DMS114 treated with DMSO at 0.1 percent for 48 hours (cell line): ENCODE measurements around the gene CNTNAP2.
A peak's percentile ranks its signal among the peaks of the same experiment; 100 is the strongest.
"Not testable (repeated sequence)": the region's sequence is repeated elsewhere in the genome, so short reads cannot be mapped to it uniquely, and the experiment has no call there.

ENCODE experiments used
- DNase-seq: peaks from one replicate; lab custom pipeline; 2025; ENCODE audit not compliant: unreplicated experiment; lab: John Stamatoyannopoulos, UW

Gene CNTNAP2

DNA sequence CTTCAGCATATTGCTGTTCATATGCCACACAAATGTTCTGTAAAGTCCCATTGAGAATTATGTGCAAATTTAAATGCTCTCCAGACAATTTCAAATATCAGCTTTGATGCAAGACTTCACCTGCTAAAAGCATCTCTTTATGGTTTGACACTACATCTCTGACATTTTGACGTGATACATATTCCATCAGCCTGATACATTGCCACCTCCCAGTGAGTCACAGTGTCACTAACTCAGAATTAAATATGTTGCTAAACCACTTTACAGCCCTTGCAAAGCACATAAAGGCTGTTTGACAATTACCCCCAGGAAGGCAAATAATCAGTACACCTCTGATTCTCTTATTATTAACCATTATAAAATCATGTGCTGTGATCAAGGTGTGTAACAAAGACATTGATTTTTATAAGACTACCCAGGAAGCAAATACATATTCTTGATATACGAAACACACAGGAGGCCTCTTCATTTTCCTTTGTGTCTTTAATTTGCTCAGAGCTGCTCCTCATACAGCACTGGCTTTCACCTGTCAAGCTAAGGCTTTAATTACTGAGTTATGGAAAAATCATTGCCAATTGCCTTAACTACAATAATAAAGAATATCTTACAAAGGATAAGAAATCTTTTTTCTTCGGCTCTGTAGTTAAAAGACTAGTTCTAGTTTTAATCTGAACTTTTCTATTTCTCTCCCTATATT is 1926.5 kb downstream of the CNTNAP2 start:
- DNase-seq, result no peak

DNA sequence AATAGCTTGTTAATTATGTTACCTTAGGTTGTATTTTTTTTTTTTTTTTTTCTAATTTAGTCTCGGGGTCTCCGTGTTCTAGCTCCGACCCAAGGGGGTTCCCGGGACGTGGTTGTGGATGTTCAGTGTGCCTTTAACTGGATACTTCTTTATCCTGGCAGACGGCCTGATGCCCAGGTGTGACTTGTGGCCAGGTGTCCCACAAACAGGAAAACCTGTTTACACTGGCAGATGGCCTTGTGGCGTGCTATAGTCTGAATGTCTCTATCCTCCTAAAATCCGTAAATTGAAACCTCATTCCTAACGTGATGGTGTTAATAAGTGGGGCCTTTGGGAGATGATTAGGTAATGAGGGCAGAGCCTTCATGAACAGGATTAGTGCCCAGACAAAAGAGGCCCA is 1927.6 kb downstream of the CNTNAP2 start:
- DNase-seq, result no peak

DNA sequence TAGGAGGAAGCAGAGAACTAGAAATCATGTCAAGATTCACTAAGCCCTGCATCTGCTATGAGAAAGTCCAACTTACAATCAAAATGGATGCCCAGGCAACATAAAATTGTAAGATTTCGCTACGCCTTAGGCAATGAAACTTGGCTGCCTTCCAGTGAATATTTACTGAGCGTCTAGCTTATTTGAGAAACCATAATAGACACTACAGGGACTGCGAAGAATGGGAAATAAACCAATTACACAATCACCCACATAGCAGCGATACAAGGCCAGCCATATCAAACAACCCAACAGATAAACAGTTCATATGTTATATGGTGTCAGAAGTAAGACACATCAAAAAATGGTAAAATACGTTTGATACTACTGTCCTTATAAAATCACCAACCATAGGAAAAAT is 1928.9 kb downstream of the CNTNAP2 start:
- DNase-seq, result no peak

DNA sequence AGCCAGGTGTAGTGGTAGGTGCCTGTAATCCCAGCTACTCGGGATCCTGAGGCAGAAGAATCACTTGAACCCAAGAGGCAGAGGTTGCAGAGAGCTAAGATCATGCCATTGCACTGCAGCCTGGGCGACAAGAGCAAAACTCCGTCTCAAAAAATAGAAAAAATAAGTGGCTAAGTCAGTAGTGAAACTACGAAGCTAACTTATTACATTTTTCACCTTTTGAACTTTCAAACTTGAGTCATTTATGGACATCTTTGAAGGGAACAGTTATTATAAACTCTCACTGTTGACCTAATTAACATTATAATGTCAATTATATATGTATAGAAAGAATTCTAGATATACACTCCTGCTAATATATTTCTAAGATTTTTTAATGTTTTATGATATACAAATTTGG is 1932.5 kb downstream of the CNTNAP2 start:
- DNase-seq, result no peak

DNA sequence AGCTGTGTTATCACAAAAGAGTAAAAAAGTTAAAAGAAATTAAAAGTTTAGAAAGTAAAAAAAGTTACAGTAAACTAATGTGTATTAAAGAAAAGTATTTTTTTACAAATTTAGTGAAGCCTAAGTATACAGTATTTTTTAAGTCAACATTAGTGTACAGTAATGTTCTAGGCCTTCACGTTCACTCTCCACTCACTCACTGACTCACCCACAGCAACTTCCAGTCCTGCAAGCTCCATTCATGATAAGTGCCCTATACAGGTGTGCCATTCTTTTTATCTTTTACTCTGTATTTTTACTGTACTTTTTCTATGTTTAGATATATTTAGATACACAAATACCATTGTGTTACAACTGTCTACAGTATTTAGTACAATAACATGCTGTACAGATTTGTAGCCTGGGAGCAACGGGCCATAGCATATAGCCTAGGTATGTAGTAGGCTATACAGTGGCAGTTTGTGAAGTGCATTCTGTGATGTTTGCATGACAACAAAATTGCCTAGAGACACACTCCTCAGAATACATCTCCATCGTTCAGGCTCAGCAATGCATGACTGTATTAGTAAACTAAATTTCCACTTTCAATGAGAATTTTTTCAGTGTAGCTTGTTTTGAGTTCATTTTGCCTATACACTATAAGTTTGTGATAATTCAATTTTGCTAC is 1934.0 kb downstream of the CNTNAP2 start:
- DNase-seq, result no peak

DNA sequence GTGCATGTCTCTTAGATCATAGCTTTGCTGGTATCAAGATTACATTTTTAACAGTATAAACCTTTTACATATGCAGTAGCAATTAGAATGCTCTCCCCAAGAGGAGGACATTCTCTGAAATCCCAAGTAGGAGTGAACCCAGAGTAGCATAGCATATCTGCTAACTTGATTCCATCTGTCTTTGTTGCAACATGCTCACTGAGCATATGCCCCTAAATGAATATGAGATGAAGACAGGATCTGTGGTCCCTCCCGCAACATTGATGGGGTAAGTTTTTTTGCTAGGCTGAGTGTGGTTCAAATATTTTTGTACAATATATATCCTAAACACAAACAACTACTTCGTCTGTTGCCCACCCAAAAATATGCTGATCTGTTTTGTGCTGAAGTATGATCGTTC is 1939.8 kb downstream of the CNTNAP2 start:
- DNase-seq, result no peak

DNA sequence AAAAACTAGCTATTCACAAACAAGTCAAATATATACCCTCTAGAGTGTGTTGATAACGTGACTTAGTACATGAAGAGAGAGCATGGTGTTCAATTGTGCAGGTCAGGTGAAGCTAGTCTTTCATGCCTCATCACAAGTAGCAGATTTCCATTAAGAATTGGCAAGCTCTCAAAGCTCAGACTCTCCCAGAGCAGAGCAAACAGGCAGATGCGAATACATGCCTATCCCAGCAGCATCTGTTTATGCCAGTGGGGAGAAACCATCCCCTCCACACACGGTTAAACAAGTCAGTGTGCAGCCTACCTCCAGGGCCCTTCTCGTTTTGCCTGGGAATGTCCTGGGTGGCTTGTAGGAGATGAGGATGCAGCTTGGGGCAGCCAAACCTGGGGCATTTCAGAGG is 1941.5 kb downstream of the CNTNAP2 start:
- DNase-seq, result no peak

DNA sequence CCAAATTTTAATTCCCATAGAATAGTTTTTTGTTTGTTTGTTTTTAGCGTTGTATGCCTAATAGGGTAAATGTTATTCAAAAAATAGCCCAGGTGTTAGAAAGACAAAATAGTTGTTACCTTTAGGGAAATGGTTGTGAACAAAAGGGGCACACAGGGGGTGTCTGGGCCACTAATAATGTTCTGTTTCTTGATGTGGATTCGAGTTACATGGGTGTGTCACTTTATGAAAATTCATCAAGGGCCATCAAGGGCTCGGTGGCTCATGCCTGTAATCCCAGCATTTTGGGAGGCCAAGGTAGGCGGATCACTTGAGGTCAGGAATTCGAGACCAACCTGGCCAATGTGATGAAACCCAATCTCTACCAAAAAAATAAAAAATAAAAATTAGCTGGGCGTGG is 1942.2 kb downstream of the CNTNAP2 start:
- DNase-seq, result no peak

DNA sequence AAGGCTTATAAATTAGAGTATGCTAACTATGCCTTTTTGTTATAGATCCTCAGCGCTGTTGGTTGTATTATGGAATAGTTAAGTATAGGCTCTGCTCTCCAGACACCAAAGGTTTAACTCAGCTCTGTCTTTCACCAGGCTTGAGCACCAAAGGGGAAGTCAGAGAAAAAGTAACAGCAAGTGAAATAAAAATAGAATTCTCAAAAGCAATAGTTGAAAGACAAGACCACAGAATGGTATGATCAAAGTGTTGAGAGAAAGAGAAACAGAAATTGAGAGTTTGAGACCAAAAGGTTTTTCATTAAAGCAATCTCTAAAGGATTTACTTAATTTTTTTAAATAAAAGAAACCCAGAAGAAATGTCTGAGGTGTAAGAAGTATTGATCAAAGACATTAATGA is 1944.1 kb downstream of the CNTNAP2 start:
- no peak for DNase-seq

DNA sequence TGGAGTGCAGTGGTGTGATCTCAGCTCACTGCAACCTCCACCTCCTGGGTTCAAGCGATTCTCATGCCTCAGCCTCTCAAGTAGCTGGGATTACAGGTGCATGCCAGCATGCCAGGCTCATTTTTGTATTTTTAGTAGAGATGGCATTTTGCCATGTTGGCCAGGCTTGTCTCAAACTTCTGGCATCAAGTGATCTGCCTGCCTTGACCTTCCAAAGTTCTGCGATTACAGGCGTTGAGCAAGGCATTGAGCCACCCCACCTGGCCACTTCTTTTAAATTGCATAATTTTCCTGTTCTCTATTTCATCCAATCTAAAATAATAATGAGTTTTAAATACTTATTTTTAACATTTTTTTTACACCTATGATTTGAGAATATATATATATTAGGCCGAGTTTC is 1961.5 kb downstream of the CNTNAP2 start:
- not testable (repeated sequence) for DNase-seq

DNA sequence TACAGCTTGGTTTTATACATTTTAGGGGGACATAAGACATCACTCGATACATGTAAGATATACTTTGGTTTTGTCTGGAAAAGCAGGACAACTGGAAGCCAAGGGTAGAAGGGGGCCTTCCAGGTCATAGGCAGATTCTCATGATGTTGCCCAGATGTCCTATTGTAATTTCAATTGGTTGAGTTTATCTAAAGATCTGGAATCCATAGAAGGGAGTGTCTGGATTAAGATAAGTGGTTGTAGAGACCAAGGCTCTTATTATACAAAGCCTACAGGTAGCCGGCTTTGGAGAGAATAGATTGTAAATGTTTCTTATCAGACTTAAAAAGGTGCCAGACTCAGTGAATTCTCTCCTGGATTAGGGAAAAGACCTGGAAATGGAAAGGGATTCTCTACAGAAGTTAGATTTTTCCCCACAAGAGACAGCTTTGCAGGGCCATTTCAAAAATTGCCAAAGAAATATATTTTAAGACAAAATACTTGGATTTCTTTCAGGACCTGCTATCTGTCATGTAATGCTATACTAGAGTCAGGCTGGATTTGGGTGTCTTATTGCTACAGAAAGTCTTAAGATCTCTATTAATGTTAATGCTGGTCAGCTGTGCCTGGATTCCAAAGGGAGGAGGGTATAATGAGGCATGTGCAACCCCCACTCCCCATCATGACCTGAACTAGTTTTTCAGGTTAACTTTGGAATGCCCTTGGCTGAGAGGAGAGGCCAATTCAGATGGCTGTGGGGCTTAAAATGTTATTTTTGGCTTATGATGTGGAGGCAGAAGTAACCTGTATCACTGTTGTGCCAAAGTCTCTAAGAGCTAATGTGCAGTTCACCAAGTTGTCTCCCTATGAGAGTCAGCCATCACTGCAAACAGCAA is 1962.8 kb downstream of the CNTNAP2 start:
- DNase-seq, result no peak

DNA sequence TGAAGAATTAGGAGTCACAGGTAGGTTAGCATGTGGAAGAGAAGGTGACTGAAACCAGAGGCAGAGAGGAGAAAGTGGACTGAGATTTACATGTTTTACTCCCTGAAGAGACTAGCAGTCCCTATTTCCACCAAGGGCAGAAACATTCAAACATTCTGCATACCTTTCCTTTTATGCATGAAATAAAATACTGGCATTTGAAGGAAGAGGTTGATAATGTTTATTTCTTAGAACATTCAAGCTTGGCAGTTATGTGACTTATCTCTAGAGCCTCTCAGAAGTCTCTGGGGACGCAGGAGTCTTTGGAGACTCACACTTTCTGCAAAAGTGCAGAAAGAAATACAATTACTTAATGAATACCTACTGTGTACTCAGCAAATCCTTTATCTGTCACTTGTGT is 1966.8 kb downstream of the CNTNAP2 start:
- no peak for DNase-seq

DNA sequence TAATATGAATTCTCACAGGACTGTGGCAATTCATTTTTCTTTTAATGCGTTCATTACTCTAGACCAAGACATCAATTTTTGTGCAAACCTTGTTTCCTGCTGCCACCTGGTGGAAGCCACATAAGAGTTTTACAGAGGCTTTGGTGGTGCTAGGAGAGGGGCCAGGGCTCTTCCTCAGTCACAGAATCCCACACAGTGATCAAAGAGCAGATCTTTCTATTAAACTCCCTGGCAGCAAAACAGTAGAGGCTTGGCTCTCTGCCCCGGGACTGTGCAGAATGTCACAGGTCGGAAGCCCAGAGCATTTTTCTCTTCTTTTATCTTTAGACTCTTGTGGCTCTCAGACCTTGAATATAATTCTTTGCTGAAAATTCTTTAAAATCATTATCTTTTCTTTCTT is 1967.5 kb downstream of the CNTNAP2 start:
- DNase-seq, result peak; percentile 25

DNA sequence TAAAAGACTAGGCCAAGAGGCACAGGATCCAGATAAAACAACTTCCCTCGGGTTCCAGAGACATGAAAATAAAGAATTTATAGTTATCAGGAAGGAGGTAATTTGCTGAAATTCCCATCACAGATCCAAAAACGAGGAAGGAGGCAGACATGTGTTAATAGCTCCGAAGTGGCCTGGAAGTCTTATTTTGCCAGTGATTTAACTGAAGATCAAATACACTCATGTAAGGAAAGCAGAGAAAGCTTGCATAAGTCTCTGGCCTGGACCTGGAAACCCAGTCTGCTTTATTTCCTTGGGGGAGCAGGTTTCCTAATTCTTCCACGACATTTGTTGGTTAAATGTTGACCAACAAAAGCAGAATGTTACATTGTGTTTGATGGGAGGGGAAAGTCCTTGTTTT is 1975.3 kb downstream of the CNTNAP2 start:
- no peak for DNase-seq

DNA sequence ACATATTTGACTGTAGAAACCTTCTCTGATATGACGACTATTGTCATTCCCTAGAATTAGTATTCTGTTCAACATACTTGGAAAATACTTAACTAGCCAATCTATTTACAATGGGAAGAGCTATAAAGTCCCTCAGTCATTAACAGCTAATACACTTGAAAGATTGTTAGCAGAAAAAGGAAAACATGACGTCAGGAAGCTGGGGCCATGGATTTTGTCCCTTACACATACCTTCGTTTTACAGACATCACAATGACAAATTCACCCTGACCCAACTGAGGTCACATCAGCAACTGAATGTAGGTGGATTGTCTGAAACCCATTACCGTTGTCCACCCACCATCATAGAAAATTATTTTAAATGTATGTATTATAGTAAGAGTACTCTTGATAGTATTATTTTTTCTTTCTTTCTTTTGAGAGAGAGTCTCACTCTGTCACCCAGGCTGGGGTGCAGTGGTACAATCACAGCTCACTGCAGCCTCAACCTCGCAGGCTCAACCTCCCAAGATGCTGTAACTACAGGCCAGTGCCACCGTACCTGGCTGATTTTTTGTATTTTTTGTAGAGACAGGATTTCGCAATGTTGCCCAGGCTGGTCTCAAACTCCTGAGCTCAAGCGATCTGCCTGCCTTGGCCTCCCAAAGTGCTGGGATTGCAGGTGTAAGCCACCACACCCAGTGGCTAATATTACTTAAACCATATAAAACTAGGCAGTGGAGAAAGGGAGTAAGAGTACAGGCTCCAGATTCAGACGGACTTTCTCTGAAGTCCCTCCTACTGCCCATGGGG is 1977.0 kb downstream of the CNTNAP2 start:
- DNase-seq, result no peak

DNA sequence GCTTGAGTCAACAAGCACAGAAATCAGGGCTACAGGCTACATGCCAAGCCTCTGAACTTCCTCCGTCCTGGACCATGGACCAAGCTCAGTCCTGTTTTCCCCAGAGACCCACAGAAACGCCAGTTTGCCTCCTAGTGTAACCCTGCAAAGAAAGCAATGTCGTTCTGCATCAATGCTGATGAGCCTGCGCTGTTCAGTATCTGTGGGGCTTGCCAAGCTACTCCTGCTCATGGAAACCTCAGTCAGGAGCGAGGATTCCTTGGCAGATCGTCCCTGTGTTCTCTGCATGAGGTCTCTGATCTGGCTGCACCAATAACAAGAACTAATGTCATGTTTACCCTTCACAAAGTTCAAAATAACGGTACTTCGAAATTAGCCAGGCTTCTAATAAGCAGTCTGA is 1978.5 kb downstream of the CNTNAP2 start:
- no peak for DNase-seq

DNA sequence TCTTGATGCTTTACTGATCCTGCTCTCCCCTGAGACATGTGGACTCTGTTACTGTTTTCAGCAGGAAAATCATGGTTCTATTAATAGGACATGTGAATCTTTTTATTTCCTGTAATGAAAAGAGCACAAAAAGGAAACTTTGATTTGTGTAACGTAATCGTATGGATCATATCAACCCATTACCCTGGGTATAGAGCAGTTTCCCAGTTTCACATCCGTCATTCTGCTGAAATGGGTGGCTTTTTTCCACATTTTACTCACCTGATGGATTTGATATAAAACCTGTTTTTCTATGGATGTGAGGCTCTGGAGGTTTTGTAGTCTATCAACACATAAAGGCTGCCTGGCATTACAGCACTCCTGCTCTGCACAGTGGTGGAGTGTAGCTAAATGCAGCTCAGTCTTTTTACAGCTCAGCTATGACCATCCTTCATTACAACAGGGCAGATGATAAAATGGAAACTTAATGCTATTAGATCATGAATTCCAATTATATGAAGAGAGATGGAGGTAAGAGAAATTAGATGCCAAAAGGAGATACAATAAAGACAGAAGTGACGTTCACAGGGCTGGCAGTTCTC is 1987.6 kb downstream of the CNTNAP2 start:
- no peak for DNase-seq

DNA sequence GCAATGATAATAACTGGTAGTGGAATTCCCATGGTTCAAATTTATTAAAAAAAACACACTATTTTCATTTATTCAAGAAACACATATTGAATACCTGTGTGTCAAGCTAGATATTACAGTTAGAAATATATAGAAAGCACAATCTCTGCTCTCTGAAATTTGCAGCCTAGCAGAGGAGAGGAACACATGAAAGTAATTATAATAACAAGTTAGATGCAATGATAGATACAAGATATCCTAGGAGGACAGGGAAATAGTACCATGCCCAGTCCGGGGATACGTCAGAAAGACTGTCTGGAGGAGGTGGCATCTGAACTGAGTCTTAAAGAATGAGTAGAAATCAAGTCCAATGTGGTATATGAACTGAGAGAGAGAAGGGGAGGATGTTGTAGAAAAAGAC is 1988.3 kb downstream of the CNTNAP2 start:
- DNase-seq, result no peak

DNA sequence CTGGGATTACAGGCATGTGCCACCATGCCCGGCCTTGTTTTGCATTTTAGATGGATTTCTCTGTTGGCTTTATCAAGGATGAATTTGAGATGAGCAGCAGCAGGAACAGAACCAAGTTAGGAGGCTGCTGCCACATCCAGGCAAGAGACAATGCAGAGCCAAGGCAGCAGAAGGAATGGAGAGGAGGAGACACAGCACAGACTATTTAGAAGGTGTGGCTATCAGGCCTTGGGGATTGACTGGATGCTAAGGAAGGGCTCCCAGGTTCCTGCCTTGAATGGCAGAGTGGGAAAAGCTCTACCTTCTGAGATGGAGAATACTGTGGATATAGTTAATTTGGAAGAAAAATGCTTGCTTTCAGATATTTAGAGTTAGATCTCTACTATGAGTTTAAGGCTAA is 1989.3 kb downstream of the CNTNAP2 start:
- DNase-seq, result no peak

DNA sequence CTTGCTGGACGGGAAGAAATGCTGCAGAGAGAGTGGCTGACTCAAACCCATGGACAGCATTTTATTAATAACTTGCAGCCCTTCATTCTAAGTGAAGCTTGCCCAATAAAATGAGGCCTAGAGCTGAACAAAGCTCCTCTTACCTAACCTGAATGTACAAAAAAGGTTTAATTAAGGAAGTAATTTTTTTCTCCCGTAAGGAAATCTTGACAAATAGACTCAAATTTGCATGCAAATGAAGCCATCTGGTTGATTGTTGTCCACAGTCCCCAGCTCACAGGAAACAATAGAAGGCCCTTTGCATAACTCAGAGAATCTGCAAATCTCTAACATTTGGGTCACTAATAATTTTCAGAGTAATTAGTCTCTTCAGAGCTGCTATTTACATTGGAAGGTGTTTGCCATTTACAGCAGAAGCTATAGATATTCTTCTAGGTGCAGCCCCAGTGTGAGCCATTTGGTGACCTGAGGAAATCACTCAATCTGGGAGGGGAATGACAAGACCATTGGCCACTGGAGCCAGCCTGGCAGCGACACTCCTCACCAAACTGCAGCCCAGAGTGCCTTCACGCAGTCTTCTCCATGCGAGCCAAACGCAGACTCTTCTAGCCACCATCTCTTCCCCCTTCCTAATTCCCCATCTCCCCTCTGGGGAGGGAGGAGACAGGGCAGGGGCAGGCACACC is 1991.0 kb downstream of the CNTNAP2 start:
- DNase-seq, result no peak
